ENCODE results near the gene NRXN3.

DNA sequence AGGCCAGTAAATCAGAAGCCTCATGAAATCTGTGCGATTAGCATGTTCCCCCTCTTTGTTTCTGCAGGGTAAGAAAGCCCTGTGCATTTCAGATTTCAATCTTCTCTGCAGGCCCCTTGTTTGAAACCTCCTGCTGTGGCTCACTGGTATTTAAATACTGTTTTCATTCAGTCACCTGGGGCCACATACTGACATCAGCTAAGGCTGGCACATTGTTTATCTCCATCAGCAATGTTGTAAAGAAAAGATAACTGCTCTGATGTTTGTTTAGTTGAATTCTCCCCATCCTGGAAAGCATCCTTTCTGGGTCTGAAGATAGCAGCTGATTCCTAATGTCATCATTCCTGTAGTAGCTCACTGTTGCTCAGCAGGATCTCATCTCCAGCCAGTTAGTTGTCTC is 554.9 kb downstream of the NRXN3 start:
- no peak for TF ChIP-seq POLR2A (IDR thresholded peaks at IDR 0.05)
- TF ChIP-seq, protein P1, sequence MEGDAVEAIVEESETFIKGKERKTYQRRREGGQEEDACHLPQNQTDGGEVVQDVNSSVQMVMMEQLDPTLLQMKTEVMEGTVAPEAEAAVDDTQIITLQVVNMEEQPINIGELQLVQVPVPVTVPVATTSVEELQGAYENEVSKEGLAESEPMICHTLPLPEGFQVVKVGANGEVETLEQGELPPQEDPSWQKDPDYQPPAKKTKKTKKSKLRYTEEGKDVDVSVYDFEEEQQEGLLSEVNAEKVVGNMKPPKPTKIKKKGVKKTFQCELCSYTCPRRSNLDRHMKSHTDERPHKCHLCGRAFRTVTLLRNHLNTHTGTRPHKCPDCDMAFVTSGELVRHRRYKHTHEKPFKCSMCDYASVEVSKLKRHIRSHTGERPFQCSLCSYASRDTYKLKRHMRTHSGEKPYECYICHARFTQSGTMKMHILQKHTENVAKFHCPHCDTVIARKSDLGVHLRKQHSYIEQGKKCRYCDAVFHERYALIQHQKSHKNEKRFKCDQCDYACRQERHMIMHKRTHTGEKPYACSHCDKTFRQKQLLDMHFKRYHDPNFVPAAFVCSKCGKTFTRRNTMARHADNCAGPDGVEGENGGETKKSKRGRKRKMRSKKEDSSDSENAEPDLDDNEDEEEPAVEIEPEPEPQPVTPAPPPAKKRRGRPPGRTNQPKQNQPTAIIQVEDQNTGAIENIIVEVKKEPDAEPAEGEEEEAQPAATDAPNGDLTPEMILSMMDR (IDR thresholded peaks at IDR 0.05): no peak

Measured in body of pancreas (tissue), 4 donors.